Nephron (organoid): ENCODE results near the gene KCNJ4.
A peak's percentile ranks its signal among the peaks of the same experiment; 100 is the strongest.

ENCODE experiments used
- H3K27ac Mint-ChIP-seq, 3 experiments: 2 replicates each; pipeline ENCODE4 v1.8.0; 2020; ENCODE audit warnings: mixed read lengths in 3 of 3, mild to moderate bottlenecking in 2 of 3, moderate library complexity in 1 of 3
- H3K27me3 Mint-ChIP-seq: 2 replicates; pipeline ENCODE4 v1.8.0; 2021; ENCODE audit warnings: low read depth, mild to moderate bottlenecking, moderate library complexity, mixed read lengths
- H3K36me3 Mint-ChIP-seq: 2 replicates; pipeline ENCODE4 v1.8.0; 2020; ENCODE audit warnings: low read depth, mixed read lengths
- H3K4me1 Mint-ChIP-seq: 2 replicates; pipeline ENCODE4 v1.8.0; 2020; ENCODE audit warnings: mixed read lengths
- H3K4me3 Mint-ChIP-seq, 3 experiments: 2 replicates each; pipeline ENCODE4 v1.8.0; 2020; ENCODE audit warnings: mild to moderate bottlenecking in 3 of 3, mixed read lengths in 3 of 3, moderate library complexity in 2 of 3
- H3K9me3 Mint-ChIP-seq: 2 replicates; pipeline ENCODE4 v1.8.0; 2020; ENCODE audit warnings: mixed read lengths
- TF ChIP-seq, protein P1 (sequence below), 3 experiments: fragments of 200-600 bp; sonication (generic); IDR thresholded peaks; one replicate each; pipeline ENCODE4 v1.5.0; 2021; ENCODE audit warnings: antibody characterized with exemption in 3 of 3; ENCODE audit not compliant: unreplicated experiment in 3 of 3

KCNJ4 gene

DNA sequence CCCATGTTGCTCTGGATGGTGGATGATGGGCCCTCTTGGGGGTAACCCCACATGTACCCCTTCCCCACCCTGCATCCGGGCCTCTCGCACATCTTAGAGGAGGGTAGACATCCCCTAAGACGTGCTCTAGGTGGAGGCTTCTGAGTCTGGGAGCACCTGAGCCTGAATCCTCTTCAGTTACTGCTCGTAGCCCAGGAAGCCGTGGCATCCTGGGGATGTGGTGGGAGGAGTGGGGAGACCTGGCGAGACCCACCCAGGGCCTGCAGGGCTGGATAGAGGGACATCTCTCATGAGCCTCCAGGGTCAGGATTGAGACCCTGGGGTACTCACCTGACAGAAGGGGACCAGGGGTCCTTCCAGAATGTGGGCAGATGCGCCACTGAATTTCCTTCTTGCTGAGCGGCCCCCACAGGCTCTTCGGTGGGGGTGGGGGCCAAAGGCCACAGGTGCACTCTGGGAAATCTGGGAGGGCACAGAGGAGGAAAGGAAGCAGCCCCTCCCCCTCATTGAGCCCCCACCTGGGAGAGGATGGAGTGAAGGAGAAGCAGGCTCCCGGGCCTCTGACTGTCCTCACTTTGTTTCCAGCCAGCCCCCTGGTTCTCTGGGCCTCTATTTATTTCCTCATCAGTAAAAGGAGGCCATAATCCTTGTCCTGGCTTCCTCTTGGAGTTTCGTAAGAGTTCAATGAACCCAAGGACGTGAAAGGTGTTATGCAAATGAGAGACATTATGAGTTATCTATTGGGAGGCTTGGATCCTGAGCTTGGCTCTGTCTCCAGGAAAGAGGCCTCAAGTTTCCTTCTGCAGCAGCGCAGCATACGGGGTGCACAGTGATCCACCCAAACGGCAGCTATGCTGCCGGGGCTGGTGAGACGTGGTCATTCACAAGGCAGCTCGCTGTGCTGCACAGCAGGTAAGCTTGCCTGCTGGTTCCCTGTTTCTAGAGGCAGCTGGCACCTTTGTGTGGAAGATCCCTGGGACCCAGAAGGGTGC, 31.2 kb downstream of the KCNJ4 start:
- Mint-ChIP-seq H3K4me3 (no peak overlapping the region), H3K9me3 (no peaks in the 10 kb centered on the region), H3K27me3 (peaks cover 6% of the 10 kb centered on the region), H3K27ac (peak overlapping the region in 1 of 3 experiments; percentile 38), H3K4me1 (peaks cover 12% of the 10 kb centered on the region), H3K36me3 (no peaks in the 10 kb centered on the region)
- TF ChIP-seq, protein P1, sequence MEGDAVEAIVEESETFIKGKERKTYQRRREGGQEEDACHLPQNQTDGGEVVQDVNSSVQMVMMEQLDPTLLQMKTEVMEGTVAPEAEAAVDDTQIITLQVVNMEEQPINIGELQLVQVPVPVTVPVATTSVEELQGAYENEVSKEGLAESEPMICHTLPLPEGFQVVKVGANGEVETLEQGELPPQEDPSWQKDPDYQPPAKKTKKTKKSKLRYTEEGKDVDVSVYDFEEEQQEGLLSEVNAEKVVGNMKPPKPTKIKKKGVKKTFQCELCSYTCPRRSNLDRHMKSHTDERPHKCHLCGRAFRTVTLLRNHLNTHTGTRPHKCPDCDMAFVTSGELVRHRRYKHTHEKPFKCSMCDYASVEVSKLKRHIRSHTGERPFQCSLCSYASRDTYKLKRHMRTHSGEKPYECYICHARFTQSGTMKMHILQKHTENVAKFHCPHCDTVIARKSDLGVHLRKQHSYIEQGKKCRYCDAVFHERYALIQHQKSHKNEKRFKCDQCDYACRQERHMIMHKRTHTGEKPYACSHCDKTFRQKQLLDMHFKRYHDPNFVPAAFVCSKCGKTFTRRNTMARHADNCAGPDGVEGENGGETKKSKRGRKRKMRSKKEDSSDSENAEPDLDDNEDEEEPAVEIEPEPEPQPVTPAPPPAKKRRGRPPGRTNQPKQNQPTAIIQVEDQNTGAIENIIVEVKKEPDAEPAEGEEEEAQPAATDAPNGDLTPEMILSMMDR (IDR thresholded peaks at IDR 0.05; ENCODE audit: unreplicated experiment in 3 of 3), result no peak

DNA sequence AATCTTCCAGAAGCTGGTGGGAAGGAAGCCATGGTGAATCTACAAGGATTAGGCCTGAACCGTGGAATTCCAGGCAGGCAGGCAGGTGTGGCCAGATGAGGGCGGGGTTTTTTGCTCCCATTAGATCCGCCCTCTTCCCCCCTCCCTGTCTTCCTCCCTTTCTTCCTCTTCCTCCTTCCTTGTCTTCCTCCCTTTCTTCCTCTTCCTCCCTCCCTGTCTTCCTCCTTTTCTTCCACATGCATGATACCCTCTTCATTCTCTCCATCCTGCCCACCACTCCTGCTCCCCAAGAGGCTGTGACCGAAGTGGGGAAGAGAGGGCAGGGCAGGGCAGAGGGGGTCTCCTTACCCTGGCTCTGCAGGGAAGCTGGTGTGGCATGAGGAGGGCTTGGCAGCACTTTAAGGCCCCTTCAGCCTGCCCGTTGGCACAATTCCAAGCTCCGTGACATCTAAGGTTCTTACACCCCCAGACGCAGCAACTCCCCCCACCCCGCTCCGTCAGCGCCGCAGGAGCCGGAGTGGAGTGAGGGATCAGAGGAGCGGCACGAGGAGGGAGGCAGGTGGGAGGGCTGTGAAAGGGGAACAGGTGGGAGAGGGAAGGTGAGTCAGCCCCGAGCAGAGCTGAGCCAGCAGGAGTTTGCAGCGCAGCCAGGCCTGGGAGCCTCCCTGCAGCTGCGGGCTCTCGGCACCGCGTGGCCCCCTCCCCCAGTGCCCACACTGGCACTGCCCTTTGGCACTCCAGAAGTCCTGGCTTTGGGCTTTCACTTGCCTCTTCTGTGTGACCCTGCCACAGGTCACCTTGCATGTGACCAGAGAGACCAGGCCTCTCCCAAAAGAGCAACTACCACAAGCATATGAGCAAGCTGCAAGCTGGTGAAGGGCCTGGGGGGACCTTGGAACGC, 32.1 kb downstream of the KCNJ4 start:
- TF ChIP-seq, protein P1 (IDR thresholded peaks at IDR 0.05; ENCODE audit: unreplicated experiment in 3 of 3), result no peak
- H3K27me3 Mint-ChIP-seq, result peaks cover 8% of the 10 kb centered on the region
- H3K4me1 Mint-ChIP-seq, result peaks cover 15% of the 10 kb centered on the region
- peak overlapping the region; percentile 66 to 93 (median 67) for H3K27ac Mint-ChIP-seq
- H3K36me3 Mint-ChIP-seq, result no peaks in the 10 kb centered on the region
- no peaks in the 10 kb centered on the region for H3K9me3 Mint-ChIP-seq
- peak overlapping the region in 1 of 3 experiments; percentile 23 for H3K4me3 Mint-ChIP-seq

DNA sequence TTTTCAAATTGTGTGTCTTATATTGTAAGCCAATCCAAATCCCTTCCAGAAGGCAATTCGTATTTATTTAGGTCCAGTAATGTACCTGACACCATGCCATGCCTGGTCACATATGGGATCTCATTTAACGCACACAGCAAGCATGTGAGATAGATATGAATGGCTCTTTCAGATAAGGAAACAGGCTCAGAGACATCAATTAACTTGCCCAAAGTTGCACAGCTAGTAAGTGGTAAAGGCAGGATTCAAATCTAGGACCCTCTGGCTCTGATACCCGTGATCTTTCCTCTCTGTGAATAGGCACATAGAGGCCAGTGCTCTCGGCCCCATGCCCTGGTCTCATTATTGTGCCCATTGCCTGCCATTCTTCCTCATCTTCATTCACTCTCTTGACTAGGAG, 34.3 kb downstream of the KCNJ4 start:
- Mint-ChIP-seq H3K27me3 (peaks cover 8% of the 10 kb centered on the region), H3K4me3 (no peak overlapping the region), H3K4me1 (peaks cover 15% of the 10 kb centered on the region), H3K36me3 (no peaks in the 10 kb centered on the region), H3K9me3 (no peaks in the 10 kb centered on the region), H3K27ac (no peak overlapping the region)
- TF ChIP-seq, protein P1 (IDR thresholded peaks at IDR 0.05; ENCODE audit: unreplicated experiment in 3 of 3), result no peak

DNA sequence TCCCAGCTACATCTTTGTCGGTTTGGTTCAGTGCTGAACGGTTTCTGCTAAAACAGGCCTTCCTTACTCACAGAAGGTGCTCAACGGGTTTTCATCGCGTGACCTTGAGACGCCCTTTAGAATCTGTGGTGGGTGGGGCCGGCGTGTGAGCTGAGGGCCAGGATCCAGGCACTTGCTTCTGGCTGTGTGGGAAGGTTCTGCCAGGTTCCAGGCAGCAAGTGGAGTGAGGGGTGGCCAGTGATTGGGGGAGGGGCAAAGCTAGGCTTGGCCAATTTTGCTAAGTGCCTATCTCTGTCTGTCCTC, 35.2 kb downstream of the KCNJ4 start:
- Mint-ChIP-seq H3K27ac (no peak overlapping the region), H3K9me3 (no peaks in the 10 kb centered on the region), H3K36me3 (no peaks in the 10 kb centered on the region), H3K4me3 (no peak overlapping the region), H3K4me1 (peaks cover 22% of the 10 kb centered on the region), H3K27me3 (peaks cover 9% of the 10 kb centered on the region)
- TF ChIP-seq, protein P1 (IDR thresholded peaks at IDR 0.05; ENCODE audit: unreplicated experiment in 3 of 3), result no peak

DNA sequence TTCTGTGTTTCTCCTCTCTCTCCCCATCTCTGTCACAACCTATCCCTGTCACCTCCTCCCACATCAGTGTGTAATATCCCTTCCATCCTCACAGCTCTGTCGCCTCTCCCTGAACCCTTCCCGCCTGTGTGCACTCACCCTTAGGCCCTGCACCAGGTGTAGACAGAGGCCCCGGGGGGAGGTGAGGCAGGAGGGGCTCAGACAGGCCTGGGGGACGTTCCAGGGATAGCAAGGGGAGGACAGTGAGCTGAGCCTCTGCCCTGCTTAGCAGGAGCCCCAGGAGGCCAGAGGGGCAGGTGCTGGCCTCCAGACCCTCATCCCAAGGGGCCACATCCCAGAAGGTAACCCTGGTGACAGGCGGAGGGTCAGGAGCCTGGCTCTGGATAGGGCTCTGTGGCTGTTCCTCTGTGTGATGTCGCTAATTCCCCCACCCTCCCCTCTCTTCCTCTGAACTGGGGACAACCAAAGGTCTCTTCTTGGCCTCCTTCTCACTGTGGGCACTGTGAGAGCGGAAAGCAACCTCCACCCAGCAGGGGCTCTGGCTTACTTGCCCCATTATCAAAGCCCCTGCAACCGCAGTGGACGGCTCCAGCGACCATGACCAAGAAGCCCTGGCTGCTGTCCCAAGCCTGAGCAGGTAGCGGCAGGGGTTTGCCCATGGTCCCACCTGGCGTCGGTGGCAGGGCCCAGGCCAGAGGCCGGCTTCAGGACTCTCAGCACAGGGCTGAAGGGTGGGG, 35.7 kb downstream of the KCNJ4 start:
- H3K9me3 Mint-ChIP-seq, result no peaks in the 10 kb centered on the region
- no peaks in the 10 kb centered on the region for H3K36me3 Mint-ChIP-seq
- H3K4me1 Mint-ChIP-seq, result peaks cover 22% of the 10 kb centered on the region
- no peak overlapping the region for H3K27ac Mint-ChIP-seq
- TF ChIP-seq, protein P1 (IDR thresholded peaks at IDR 0.05; ENCODE audit: unreplicated experiment in 3 of 3), result no peak
- peaks cover 10% of the 10 kb centered on the region for H3K27me3 Mint-ChIP-seq
- peak overlapping the region in 1 of 3 experiments; percentile 4 for H3K4me3 Mint-ChIP-seq
